ENCODE data around the gene ZNF154. TPM values are rescaled to one million over a fixed set of nuclear protein-coding genes. Genes with fewer than 3 reads are reported as not detected.

ZNF154 gene
- total RNA-seq, 1 experiment from 2014 or later, result 18.7 TPM

GRCh38 chr19:57748029-57748428 lies 39.0 kb upstream of the ZNF154 start:
- H3K27ac Mint-ChIP-seq, result no peak overlapping the region
- H2BK15ac ChIP-seq (ENCODE audit: low read depth, low read length), result no peak overlapping the region
- no peak overlapping the region for H4K8ac ChIP-seq (replicated peaks; ENCODE audit: insufficient read length, low read depth, low read length)
- H3K27me3 ChIP-seq (ENCODE audit: insufficient read depth, low read length), result no peaks in the 10 kb centered on the region
- H3K4ac ChIP-seq (ENCODE audit: low read depth, low read length), result no peak overlapping the region
- H2BK12ac ChIP-seq (ENCODE audit: insufficient read length, low read depth, low read length), result no peak overlapping the region
- H3K56ac ChIP-seq (ENCODE audit: insufficient read length, low read depth, low read length), result no peak overlapping the region
- H3K36me3 Mint-ChIP-seq (ENCODE audit: insufficient read depth in 1 of 3, low read depth in 3 of 3), result peaks cover 36 to 51% (median 47%) of the 10 kb centered on the region in 3 experiments; a peak in 6 of 7 replicates
- H2AFZ ChIP-seq (ENCODE audit: low read length), result no peak overlapping the region
- no peak overlapping the region for H4K5ac ChIP-seq (ENCODE audit: insufficient read length, low read depth, low read length)
- H2BK120ac ChIP-seq (ENCODE audit: low read depth, low read length, poor library complexity, severe bottlenecking), result no peak overlapping the region
- H3K9me3 Mint-ChIP-seq, result no peaks in the 10 kb centered on the region; a peak in 1 of 5 replicates
- H3K9me3 ChIP-seq (ENCODE audit: control insufficient read depth, low read depth, low read length), result no peaks in the 10 kb centered on the region
- H3K9ac ChIP-seq (ENCODE audit: extremely low read depth, insufficient read length, low read length), result no peak overlapping the region
- no peak overlapping the region for H3K27ac ChIP-seq (ENCODE audit: insufficient read length, low read depth, low read length)
- no peak for TF ChIP-seq CTCF (conservative IDR thresholded peaks at IDR 0.05)
- H3K23ac ChIP-seq (ENCODE audit: insufficient read length, low read depth, low read length), result no peak overlapping the region
- no peak overlapping the region for H3K18ac ChIP-seq (ENCODE audit: insufficient read length, low read depth, low read length)
- peaks cover 6% of the 10 kb centered on the region for H3K23me2 ChIP-seq (ENCODE audit: insufficient read length, low read depth, low read length, poor library complexity, severe bottlenecking)
- H3K4me2 ChIP-seq (ENCODE audit: insufficient read depth, insufficient read length, low read length), result peak overlapping the region; percentile 99
- peaks cover 21% of the 10 kb centered on the region for H3K79me2 ChIP-seq (ENCODE audit: insufficient read depth, low read length)
- peaks cover 2% of the 10 kb centered on the region for H3K27me3 Mint-ChIP-seq (ENCODE audit: low read depth)
- H3K4me1 ChIP-seq (ENCODE audit: insufficient read depth, low read length), result peaks cover 6% of the 10 kb centered on the region; the same call in 1 of the 2 replicates
- no peak overlapping the region for H3K14ac ChIP-seq (ENCODE audit: insufficient read depth, low read length)
- H4K20me1 ChIP-seq (ENCODE audit: control insufficient read depth, insufficient read depth, insufficient read length), result no peaks in the 10 kb centered on the region
- no peak for DNase-seq
- H2BK5ac ChIP-seq (ENCODE audit: insufficient read length, low read length), result no peak overlapping the region
- peaks cover 10 to 11% of the 10 kb centered on the region in 2 experiments for H3K4me1 Mint-ChIP-seq
- WGBS (ENCODE audit: extremely low coverage, insufficient read length, low lambda C conversion rate), result no CpG with 5 or more reads among the region's 3 CpGs
- H4K91ac ChIP-seq (ENCODE audit: insufficient read length, low read depth, low read length), result no peak overlapping the region
- peak overlapping the region; percentile 96 to 99 for H3K4me3 Mint-ChIP-seq
- no peak overlapping the region for H2AK5ac ChIP-seq (ENCODE audit: insufficient read length, low read length)
- H2BK20ac ChIP-seq (ENCODE audit: low read depth, low read length, poor library complexity, severe bottlenecking), result no peak overlapping the region
- peaks cover 14% of the 10 kb centered on the region for H3K79me1 ChIP-seq (ENCODE audit: insufficient read depth, low read depth, low read length, poor library complexity, severe bottlenecking)
- H3T11ph ChIP-seq (ENCODE audit: low read length), result no peak overlapping the region
